ENCODE results near the gene HCN4.

- no peak for TF ChIP-seq CTCF (IDR thresholded peaks at IDR 0.05; ENCODE audit: insufficient read depth, low read depth, low read length)
- TF ChIP-seq EZH2 (IDR thresholded peaks at IDR 0.05; ENCODE audit: insufficient read depth, low read length): no peak
Observed at GRCh38 chr15:73331501-73331900, 37.3 kb downstream of the HCN4 start.
